Sigmoid colon (tissue), 7 donors: ENCODE measurements around the gene ZNF680. TPM values are rescaled to one million over a fixed set of nuclear protein-coding genes. Genes with fewer than 3 reads are reported as not detected.
A peak's percentile ranks its signal among the peaks of the same experiment; 100 is the strongest.
"Not testable (repeated sequence)": the region's sequence is repeated elsewhere in the genome, so short reads cannot be mapped to it uniquely, and the experiment has no call there.

ENCODE experiments used
- DNase-seq: peaks from one replicate; pipeline ENCODE4 v3.0.0-alpha.2; 2019
- H3K27ac ChIP-seq, 4 donors: fragments of 200-600 bp; sonication (generic); one replicate each; pipeline ENCODE4 v1.5.1; 2016 to 2019; ENCODE audit warnings: mild to moderate bottlenecking in 1 of 4
- H3K27me3 ChIP-seq, 3 donors: fragments of 200-600 bp; sonication (generic); one replicate each; pipeline ENCODE4 v1.5.1; 2019; ENCODE audit warnings: mild to moderate bottlenecking in 1 of 3
- H3K36me3 ChIP-seq, 4 donors: fragments of 200-600 bp; sonication (generic); one replicate each; pipeline ENCODE4 v1.5.1; 2016 to 2019
- H3K4me1 ChIP-seq, 4 donors: fragments of 200-600 bp; sonication (generic); one replicate each; pipeline ENCODE4 v1.5.1; 2017 to 2019
- H3K4me3 ChIP-seq, 4 donors: fragments of 200-600 bp; sonication (generic); one replicate each; pipeline ENCODE4 v1.5.1; 2017 to 2019; ENCODE audit warnings: mild to moderate bottlenecking in 2 of 4, moderate library complexity in 1 of 4
- H3K9me3 ChIP-seq, 4 donors: fragments of 200-600 bp in 3 of 4; sonication (generic) in 3 of 4; one replicate each; pipeline versions ENCODE4 v1.5.1 to v1.6.1; 2013 to 2019
- EP300 ChIP-seq, 4 donors: sonication (generic); formaldehyde crosslinking; IDR thresholded peaks; one replicate each; pipeline ENCODE4 v1.6.1; 2017; ENCODE audit warnings: antibody characterized with exemption in 4 of 4
- POLR2A ChIP-seq, 2 donors: fragments of 450-650 bp; IDR thresholded peaks; one replicate each; pipeline ENCODE4 v1.6.1; 2016; ENCODE audit warnings: antibody characterized with exemption in 2 of 2, mild to moderate bottlenecking in 2 of 2, moderate library complexity in 2 of 2
- POLR2AphosphoS5 ChIP-seq, 4 donors: sonication (generic); formaldehyde crosslinking; IDR thresholded peaks; one replicate each; pipeline ENCODE4 v1.6.1; 2017; ENCODE audit warnings: antibody characterized with exemption in 4 of 4
- WGBS, 2 donors: extraction: QIAGEN DNeasy Blood & Tissue Kit; methylation state at CpG; one replicate each; pipeline ENCODE4 v1.1.7; 2013; 5-methylcytosine and 5-hydroxymethylcytosine counted together
- intact Hi-C: fragments of 100-400 bp; cut with DNase I; formaldehyde crosslinking; loops from one replicate; pipeline ENCODE4 v1.15.1; 2023
- polyA plus RNA-seq, 3 donors: library from polyadenylated mRNA; stranded (reverse); fragments of 200-250 nt; gene quantifications; one replicate each; pipeline ENCODE4 v1.2.3, GENCODE V29; 2013
- total RNA-seq, 4 donors: library from RNA; depleted of rRNA; stranded (reverse); fragments of >200 nt; gene quantifications; one replicate each; pipeline ENCODE4 v1.1.0, GENCODE V29; 2016
- TF ChIP-seq, protein P1 (sequence below), 4 experiments: fragments of 450-650 bp in 3 of 4; fragments of 200-600 bp in 1 of 4; IDR thresholded peaks; one replicate each; pipeline ENCODE4 v1.5.1; 2016 to 2019; ENCODE audit warnings: antibody characterized with exemption in 4 of 4, mild to moderate bottlenecking in 3 of 4, moderate library complexity in 2 of 4
- donor health status: healthy with polysubstance abuse.
- donor health status: Bipolar disorder and iron deficiency.
- donor health status: healthy.

Gene ZNF680
- total and polyA plus RNA-seq, 7 donors = 2.4 to 28.0 (median 9.8) TPM

DNA sequence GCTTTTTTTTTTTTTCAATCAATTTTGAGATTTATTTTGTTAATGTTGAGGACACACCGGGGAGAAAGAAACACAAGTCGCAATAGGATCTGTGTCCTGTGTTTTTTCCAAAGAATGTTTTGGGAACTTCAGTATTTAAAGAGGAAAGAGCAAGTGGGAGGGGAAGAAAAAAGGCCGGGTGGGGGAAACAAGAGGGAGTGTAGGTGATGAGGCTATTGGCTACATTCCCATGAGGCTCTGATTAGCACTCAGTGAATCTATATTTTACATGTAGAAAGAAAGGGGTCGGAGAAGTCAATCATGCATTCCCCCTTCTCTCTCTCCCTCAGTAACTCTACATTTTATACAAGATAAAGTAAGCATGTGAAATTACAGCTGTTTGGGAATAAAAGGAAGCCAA, 4.1 kb downstream of the ZNF680 start:
- TF ChIP-seq, protein P1, sequence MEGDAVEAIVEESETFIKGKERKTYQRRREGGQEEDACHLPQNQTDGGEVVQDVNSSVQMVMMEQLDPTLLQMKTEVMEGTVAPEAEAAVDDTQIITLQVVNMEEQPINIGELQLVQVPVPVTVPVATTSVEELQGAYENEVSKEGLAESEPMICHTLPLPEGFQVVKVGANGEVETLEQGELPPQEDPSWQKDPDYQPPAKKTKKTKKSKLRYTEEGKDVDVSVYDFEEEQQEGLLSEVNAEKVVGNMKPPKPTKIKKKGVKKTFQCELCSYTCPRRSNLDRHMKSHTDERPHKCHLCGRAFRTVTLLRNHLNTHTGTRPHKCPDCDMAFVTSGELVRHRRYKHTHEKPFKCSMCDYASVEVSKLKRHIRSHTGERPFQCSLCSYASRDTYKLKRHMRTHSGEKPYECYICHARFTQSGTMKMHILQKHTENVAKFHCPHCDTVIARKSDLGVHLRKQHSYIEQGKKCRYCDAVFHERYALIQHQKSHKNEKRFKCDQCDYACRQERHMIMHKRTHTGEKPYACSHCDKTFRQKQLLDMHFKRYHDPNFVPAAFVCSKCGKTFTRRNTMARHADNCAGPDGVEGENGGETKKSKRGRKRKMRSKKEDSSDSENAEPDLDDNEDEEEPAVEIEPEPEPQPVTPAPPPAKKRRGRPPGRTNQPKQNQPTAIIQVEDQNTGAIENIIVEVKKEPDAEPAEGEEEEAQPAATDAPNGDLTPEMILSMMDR (IDR thresholded peaks at IDR 0.05) = no peak
- TF ChIP-seq POLR2AphosphoS5 (IDR thresholded peaks at IDR 0.05) = no peak
- TF ChIP-seq POLR2A (IDR thresholded peaks at IDR 0.05) = no peak
- TF ChIP-seq EP300 (IDR thresholded peaks at IDR 0.05) = no peak
- no peak for DNase-seq
- peak overlapping the region; percentile 51 to 72 (median 54) for H3K27ac ChIP-seq
- H3K27me3 ChIP-seq = no peaks in the 10 kb centered on the region
- H3K9me3 ChIP-seq = no peaks in the 10 kb centered on the region
- peaks cover 0 to 37% (median 30%) of the 10 kb centered on the region in 4 donors for H3K4me1 ChIP-seq
- H3K4me3 ChIP-seq = no peak overlapping the region
- intact Hi-C loops = no loop called here
- peaks cover 0 to 3% (median 0%) of the 10 kb centered on the region in 4 donors for H3K36me3 ChIP-seq
- whole genome bisulfite sequencing, 2 donors = 81 to 88% methylated on average over 4 of the region's 4 CpGs

- H3K4me3 ChIP-seq = no peak overlapping the region
- no peak for DNase-seq
- TF ChIP-seq, protein P1 (IDR thresholded peaks at IDR 0.05) = no peak
- no peak for TF ChIP-seq EP300 (IDR thresholded peaks at IDR 0.05)
- no peak for TF ChIP-seq POLR2AphosphoS5 (IDR thresholded peaks at IDR 0.05)
- no peak for TF ChIP-seq POLR2A (IDR thresholded peaks at IDR 0.05)
- WGBS, 2 donors = 92 to 94% methylated on average over 1 of the region's 1 CpG
- intact Hi-C loops = no loop called here
- peaks cover 0 to 37% (median 26%) of the 10 kb centered on the region in 4 donors for H3K4me1 ChIP-seq
- peak overlapping the region; percentile 51 to 72 (median 54) for H3K27ac ChIP-seq
- peaks cover 0 to 3% (median 0%) of the 10 kb centered on the region in 4 donors for H3K36me3 ChIP-seq
- H3K9me3 ChIP-seq = no peaks in the 10 kb centered on the region
- no peaks in the 10 kb centered on the region for H3K27me3 ChIP-seq
Measured at GRCh38 chr7:64558323-64558705, 4.6 kb downstream of the ZNF680 start.

- H3K27me3 ChIP-seq = no peaks in the 10 kb centered on the region
- intact Hi-C loops = no loop called here
- TF ChIP-seq, protein P1 (IDR thresholded peaks at IDR 0.05) = no peak
- no peak for TF ChIP-seq EP300 (IDR thresholded peaks at IDR 0.05)
- no peak for TF ChIP-seq POLR2A (IDR thresholded peaks at IDR 0.05)
- TF ChIP-seq POLR2AphosphoS5 (IDR thresholded peaks at IDR 0.05) = no peak
- DNase-seq = no peak
- WGBS, 2 donors = 94 to 95% methylated on average over 8 of the region's 8 CpGs
- H3K4me1 ChIP-seq = peaks cover 0 to 37% (median 26%) of the 10 kb centered on the region in 4 donors
- peak overlapping the region; percentile 51 to 72 (median 54) for H3K27ac ChIP-seq
- H3K36me3 ChIP-seq = peaks cover 0 to 3% (median 0%) of the 10 kb centered on the region in 4 donors
- no peaks in the 10 kb centered on the region for H3K9me3 ChIP-seq
- H3K4me3 ChIP-seq = no peak overlapping the region
Measured at GRCh38 chr7:64557601-64558322, 5.1 kb downstream of the ZNF680 start.

DNA sequence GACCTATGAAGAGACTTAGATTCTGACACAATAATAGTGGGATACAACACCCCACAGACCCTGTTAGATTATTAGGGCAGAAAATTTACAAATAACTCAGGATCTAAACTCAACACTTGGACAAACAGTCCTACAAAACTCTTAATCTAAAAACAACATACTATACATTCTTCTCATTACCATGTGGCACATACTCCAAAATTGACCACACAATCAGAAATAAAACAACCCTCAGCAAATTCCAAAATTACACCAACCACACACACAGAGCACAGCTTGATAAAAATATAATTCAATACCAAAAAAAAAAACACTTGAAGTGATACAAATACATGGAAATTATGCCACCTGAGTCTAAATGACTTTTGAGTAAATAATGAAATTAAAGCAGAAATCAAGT, 7.8 kb downstream of the ZNF680 start:
- Histone ChIP-seq H3K9me3 (no peaks in the 10 kb centered on the region), H3K4me1 (peaks cover 0 to 34% (median 19%) of the 10 kb centered on the region in 4 donors), H3K36me3 (peaks cover 0 to 3% (median 0%) of the 10 kb centered on the region in 4 donors), H3K4me3 (no peak overlapping the region), H3K27me3 (no peaks in the 10 kb centered on the region), H3K27ac (no peak overlapping the region)
- intact Hi-C loops = no loop called here
- TF ChIP-seq, protein P1 (IDR thresholded peaks at IDR 0.05) = no peak
- TF ChIP-seq POLR2AphosphoS5 (IDR thresholded peaks at IDR 0.05) (no peak), EP300 (IDR thresholded peaks at IDR 0.05) (no peak), POLR2A (IDR thresholded peaks at IDR 0.05) (no peak)
- DNase-seq = no peak

GRCh38 chr7:64554188-64554587, 8.7 kb downstream of the ZNF680 start:
- H3K27me3 ChIP-seq, H3K27ac ChIP-seq, H3K4me3 ChIP-seq, DNase-seq, intact Hi-C loops, H3K36me3 ChIP-seq, H3K9me3 ChIP-seq: not testable (repeated sequence)
- WGBS, 2 donors = 94% methylated on average over 26 to 28 of the region's 28 CpGs
- peaks cover 0 to 26% (median 12%) of the 10 kb centered on the region in 4 donors for H3K4me1 ChIP-seq
